T1000 (cell line): ENCODE results near the gene NLRC5.

Experiments
- DNase-seq: peaks from one replicate; lab custom pipeline; 2025; ENCODE audit warnings: mixed read lengths; lab: John Stamatoyannopoulos, UW

Gene NLRC5

GRCh38 chr16:56988948-56989945 lies at the start of gene NLRC5:
Gene NLRC5, plus strand, starts transcription at chr16:56989557. Its CDS starts 31,156 bp downstream, at chr16:57020713.
- DNase-seq: peak; percentile 17

- DNase-seq: no peak
These were observed 49.6 kb upstream of the NLRC5 start for GRCh38 chr16:56939801-56940200.

- DNase-seq: no peak
These were observed 48.3 kb upstream of the NLRC5 start for GRCh38 chr16:56941092-56941491.

GRCh38 chr16:56941856-56942331 lies 47.5 kb upstream of the NLRC5 start:
- no peak for DNase-seq

- no peak for DNase-seq
These were observed 45.5 kb upstream of the NLRC5 start for GRCh38 chr16:56943761-56944375.

GRCh38 chr16:56944954-56945839 lies 44.2 kb upstream of the NLRC5 start:
- no peak for DNase-seq

GRCh38 chr16:56945847-56946527 lies 43.4 kb upstream of the NLRC5 start:
- DNase-seq: no peak

- DNase-seq: no peak
These were observed 42.4 kb upstream of the NLRC5 start for GRCh38 chr16:56946767-56947603.

- DNase-seq: no peak
These were observed 41.8 kb upstream of the NLRC5 start for GRCh38 chr16:56947604-56947995.

GRCh38 chr16:56948234-56948633 lies 41.1 kb upstream of the NLRC5 start:
- no peak for DNase-seq

- DNase-seq: no peak
These were observed 39.3 kb upstream of the NLRC5 start for GRCh38 chr16:56950051-56950450.

- DNase-seq: no peak
These were observed 38.9 kb upstream of the NLRC5 start for GRCh38 chr16:56950455-56950854.

GRCh38 chr16:56950881-56951771 lies 38.2 kb upstream of the NLRC5 start:
- DNase-seq: no peak

GRCh38 chr16:56953006-56953405 lies 36.4 kb upstream of the NLRC5 start:
- no peak for DNase-seq

GRCh38 chr16:56956076-56956475 lies 33.3 kb upstream of the NLRC5 start:
- DNase-seq: no peak

GRCh38 chr16:56956756-56957155 lies 32.6 kb upstream of the NLRC5 start:
- DNase-seq: no peak

- no peak for DNase-seq
These were observed 28.6 kb upstream of the NLRC5 start for GRCh38 chr16:56960681-56961281.

- DNase-seq: no peak
These were observed 28.0 kb upstream of the NLRC5 start for GRCh38 chr16:56961386-56961785.

- DNase-seq: no peak
These were observed 27.5 kb upstream of the NLRC5 start, which contains the start of gene CETP for GRCh38 chr16:56961851-56962281. Gene CETP, plus strand, starts transcription at chr16:56961950. Its CDS starts 30 bp downstream, at chr16:56961980.
